Measurements from ENCODE around the gene APOBR.

GRCh38 chr16:28478506-28479180, 15.8 kb upstream of the APOBR start:
- no peak for TF ChIP-seq CTCF (IDR thresholded peaks at IDR 0.05; ENCODE audit: insufficient read depth, low read length)
- TF ChIP-seq POLR2AphosphoS5 (IDR thresholded peaks at IDR 0.05; ENCODE audit: low read depth): no peak
- no peak for TF ChIP-seq GABPA (IDR thresholded peaks at IDR 0.05; ENCODE audit: low read depth)
- TF ChIP-seq, protein P1, sequence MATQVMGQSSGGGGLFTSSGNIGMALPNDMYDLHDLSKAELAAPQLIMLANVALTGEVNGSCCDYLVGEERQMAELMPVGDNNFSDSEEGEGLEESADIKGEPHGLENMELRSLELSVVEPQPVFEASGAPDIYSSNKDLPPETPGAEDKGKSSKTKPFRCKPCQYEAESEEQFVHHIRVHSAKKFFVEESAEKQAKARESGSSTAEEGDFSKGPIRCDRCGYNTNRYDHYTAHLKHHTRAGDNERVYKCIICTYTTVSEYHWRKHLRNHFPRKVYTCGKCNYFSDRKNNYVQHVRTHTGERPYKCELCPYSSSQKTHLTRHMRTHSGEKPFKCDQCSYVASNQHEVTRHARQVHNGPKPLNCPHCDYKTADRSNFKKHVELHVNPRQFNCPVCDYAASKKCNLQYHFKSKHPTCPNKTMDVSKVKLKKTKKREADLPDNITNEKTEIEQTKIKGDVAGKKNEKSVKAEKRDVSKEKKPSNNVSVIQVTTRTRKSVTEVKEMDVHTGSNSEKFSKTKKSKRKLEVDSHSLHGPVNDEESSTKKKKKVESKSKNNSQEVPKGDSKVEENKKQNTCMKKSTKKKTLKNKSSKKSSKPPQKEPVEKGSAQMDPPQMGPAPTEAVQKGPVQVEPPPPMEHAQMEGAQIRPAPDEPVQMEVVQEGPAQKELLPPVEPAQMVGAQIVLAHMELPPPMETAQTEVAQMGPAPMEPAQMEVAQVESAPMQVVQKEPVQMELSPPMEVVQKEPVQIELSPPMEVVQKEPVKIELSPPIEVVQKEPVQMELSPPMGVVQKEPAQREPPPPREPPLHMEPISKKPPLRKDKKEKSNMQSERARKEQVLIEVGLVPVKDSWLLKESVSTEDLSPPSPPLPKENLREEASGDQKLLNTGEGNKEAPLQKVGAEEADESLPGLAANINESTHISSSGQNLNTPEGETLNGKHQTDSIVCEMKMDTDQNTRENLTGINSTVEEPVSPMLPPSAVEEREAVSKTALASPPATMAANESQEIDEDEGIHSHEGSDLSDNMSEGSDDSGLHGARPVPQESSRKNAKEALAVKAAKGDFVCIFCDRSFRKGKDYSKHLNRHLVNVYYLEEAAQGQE (IDR thresholded peaks at IDR 0.05; ENCODE audit: insufficient replicate concordance, low read depth): no peak
- TF ChIP-seq SPI1 (IDR thresholded peaks at IDR 0.05; ENCODE audit: borderline replicate concordance, low read depth): no peak

All from HL-60 (cell line).